DND-41 (cell line): ENCODE results near the gene SMARCA1.

Source experiments
- EZH2 ChIP-seq: IDR thresholded peaks from 3 replicates; pipeline ENCODE4 v1.6.1; 2012; ENCODE audit warnings: borderline replicate concordance, low read depth, mild to moderate bottlenecking, moderate library complexity, low read length, inconsistent platforms; ENCODE audit not compliant: severe bottlenecking
- TF ChIP-seq, protein P1 (sequence below): IDR thresholded peaks from 2 replicates; pipeline ENCODE4 v1.5.1; 2012; ENCODE audit warnings: borderline replicate concordance, low read length, moderate library complexity, mild to moderate bottlenecking; ENCODE audit not compliant: poor library complexity, severe bottlenecking; ENCODE audit errors: extremely low read depth

DNA sequence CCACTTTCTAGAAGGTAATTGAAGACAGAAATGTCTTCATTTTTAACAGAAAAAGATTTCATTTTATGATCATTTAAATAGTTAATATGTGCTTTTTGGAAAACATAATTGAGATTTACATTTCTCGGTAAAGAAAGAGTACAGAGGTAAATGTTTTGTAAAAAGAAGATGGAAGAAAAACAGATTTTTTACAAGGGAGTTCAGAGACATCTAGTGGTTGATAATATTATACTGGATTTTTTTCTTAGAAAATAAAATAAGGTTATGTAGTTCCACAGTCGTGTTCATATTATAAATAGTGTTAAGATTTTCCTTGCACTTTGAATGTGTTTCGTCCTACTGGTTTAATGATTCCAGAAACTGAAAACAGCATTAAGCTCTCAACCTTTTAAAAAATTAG, 60.6 kb downstream of the SMARCA1 start:
- TF ChIP-seq EZH2: no peak
- TF ChIP-seq, protein P1, sequence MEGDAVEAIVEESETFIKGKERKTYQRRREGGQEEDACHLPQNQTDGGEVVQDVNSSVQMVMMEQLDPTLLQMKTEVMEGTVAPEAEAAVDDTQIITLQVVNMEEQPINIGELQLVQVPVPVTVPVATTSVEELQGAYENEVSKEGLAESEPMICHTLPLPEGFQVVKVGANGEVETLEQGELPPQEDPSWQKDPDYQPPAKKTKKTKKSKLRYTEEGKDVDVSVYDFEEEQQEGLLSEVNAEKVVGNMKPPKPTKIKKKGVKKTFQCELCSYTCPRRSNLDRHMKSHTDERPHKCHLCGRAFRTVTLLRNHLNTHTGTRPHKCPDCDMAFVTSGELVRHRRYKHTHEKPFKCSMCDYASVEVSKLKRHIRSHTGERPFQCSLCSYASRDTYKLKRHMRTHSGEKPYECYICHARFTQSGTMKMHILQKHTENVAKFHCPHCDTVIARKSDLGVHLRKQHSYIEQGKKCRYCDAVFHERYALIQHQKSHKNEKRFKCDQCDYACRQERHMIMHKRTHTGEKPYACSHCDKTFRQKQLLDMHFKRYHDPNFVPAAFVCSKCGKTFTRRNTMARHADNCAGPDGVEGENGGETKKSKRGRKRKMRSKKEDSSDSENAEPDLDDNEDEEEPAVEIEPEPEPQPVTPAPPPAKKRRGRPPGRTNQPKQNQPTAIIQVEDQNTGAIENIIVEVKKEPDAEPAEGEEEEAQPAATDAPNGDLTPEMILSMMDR: peak; percentile 23
